OCI-LY3 (cell line): Measurements from ENCODE around the gene MICALL1.

Experiments
- EZH2phosphoT487 ChIP-seq: fragments of 200-600 bp; shearing (Covaris generic); IDR thresholded peaks from 2 replicates; pipeline ENCODE4 v1.6.1; 2018; ENCODE audit warnings: antibody characterized with exemption, mixed run types, low read depth
- TF ChIP-seq, protein P1 (sequence below): fragments of 200-600, 300-600 bp; sonication (generic); IDR thresholded peaks from 2 replicates; pipeline ENCODE4 v1.5.1; 2014; ENCODE audit warnings: antibody characterized with exemption, low read length, low read depth

DNA sequence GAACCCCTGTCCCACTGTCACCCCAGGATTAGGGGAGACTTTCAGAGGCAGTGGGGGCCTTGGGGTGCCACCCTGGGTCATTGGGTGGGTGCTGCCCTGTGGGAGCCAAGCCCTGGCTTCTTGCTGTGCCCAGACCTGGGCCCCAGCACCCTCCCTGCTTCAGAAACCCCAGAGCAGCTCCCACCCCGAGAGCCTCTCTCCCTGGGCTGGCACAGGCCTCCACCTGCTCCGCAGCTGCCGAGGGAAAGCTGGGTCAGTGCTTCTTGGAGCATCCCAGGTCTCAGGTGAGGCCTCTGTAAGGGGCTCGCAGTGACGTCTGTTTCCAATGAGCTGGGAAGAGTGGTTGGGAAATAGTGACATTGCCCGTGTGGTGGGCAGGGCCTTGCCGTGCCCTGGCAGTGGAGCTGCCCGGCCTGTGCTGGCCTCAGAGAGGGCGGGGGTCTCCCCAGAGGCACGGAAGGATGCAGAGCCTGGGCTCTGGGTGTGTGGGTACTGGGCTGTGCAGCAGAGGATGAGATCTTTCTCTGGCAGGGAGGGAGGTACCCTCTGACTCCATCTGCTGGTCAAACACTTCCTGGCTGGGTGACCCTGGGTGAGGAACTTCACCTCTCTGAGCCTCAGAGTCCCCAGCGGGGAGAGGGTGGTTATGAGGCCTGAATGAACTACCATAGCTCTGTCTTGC is 24.3 kb downstream of the MICALL1 start:
- TF ChIP-seq, protein P1, sequence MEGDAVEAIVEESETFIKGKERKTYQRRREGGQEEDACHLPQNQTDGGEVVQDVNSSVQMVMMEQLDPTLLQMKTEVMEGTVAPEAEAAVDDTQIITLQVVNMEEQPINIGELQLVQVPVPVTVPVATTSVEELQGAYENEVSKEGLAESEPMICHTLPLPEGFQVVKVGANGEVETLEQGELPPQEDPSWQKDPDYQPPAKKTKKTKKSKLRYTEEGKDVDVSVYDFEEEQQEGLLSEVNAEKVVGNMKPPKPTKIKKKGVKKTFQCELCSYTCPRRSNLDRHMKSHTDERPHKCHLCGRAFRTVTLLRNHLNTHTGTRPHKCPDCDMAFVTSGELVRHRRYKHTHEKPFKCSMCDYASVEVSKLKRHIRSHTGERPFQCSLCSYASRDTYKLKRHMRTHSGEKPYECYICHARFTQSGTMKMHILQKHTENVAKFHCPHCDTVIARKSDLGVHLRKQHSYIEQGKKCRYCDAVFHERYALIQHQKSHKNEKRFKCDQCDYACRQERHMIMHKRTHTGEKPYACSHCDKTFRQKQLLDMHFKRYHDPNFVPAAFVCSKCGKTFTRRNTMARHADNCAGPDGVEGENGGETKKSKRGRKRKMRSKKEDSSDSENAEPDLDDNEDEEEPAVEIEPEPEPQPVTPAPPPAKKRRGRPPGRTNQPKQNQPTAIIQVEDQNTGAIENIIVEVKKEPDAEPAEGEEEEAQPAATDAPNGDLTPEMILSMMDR = peak; percentile 49
- TF ChIP-seq EZH2phosphoT487 = no peak
